ENCODE measurements around the gene DUSP6. TPM values are rescaled to one million over a fixed set of nuclear protein-coding genes. Genes with fewer than 3 reads are reported as not detected.

DUSP6 gene
- total and polyA plus RNA-seq, 2 of the 13 experiments (the other 11 are each of a cell fraction or from before 2014, with no cell fraction given), result 40.9 to 161 TPM

- TF ChIP-seq ZFY (CRISPR knock-in tag; IDR thresholded peaks at IDR 0.05) (no peak), NR2C2 (CRISPR knock-in tag; IDR thresholded peaks at IDR 0.05; ENCODE audit: borderline replicate concordance) (no peak), NCOA1 (CRISPR knock-in tag; IDR thresholded peaks at IDR 0.05) (no peak), ZNF496 (CRISPR knock-in tag; IDR thresholded peaks at IDR 0.05; ENCODE audit: insufficient replicate concordance) (no peak), POLR2AphosphoS5 (IDR thresholded peaks at IDR 0.05; ENCODE audit: low read depth, low read length) (peak; percentile 54; the same call in 1 of the 2 replicates), ZC3H4 (CRISPR knock-in tag; IDR thresholded peaks at IDR 0.05; ENCODE audit: borderline replicate concordance) (no peak), POLR2A (IDR thresholded peaks at IDR 0.05; ENCODE audit: insufficient read depth in 1 of 2, low read depth in 2 of 2, low read length in 2 of 2) (peak; percentile 49 to 60), E2F2 (CRISPR knock-in tag; IDR thresholded peaks at IDR 0.05; ENCODE audit: borderline replicate concordance) (no peak), KMT2B (CRISPR knock-in tag; IDR thresholded peaks at IDR 0.05) (no peak), ZNF577 (CRISPR knock-in tag; IDR thresholded peaks at IDR 0.05; ENCODE audit: borderline replicate concordance, low read depth) (no peak), NFIB (CRISPR knock-in tag; IDR thresholded peaks at IDR 0.05; ENCODE audit: borderline replicate concordance) (no peak), POGK (CRISPR knock-in tag; conservative IDR thresholded peaks at IDR 0.05) (no peak), ZBTB37 (CRISPR knock-in tag; IDR thresholded peaks at IDR 0.05) (no peak), ZNF124 (CRISPR knock-in tag; IDR thresholded peaks at IDR 0.05) (no peak), MTERF4 (CRISPR knock-in tag; IDR thresholded peaks at IDR 0.05) (no peak), CHD2 (IDR thresholded peaks at IDR 0.05; ENCODE audit: low read depth, low read length) (no peak), AGO2 (optimal IDR thresholded peaks at IDR 0.05; ENCODE audit: low read depth, low read length) (peak; percentile 61), ZNF280B (CRISPR knock-in tag; IDR thresholded peaks at IDR 0.05; ENCODE audit: borderline replicate concordance) (no peak), TERF1 (CRISPR knock-in tag; IDR thresholded peaks at IDR 0.05) (no peak), XBP1 (CRISPR knock-in tag; IDR thresholded peaks at IDR 0.05) (no peak), NR2F2 (IDR thresholded peaks at IDR 0.05; ENCODE audit: borderline replicate concordance, low read depth) (no peak), ZNF180 (CRISPR knock-in tag; IDR thresholded peaks at IDR 0.05; ENCODE audit: borderline replicate concordance, low read depth) (no peak), STAT5B (CRISPR knock-in tag; IDR thresholded peaks at IDR 0.05) (no peak)
These were observed 5.5 kb downstream of the DUSP6 start (continued) for GRCh38 chr12:89346741-89347324.
